HG02798 (cell line): Measurements from ENCODE around the gene ADGRL3.
"Not testable (repeated sequence)": the region's sequence is repeated elsewhere in the genome, so short reads cannot be mapped to it uniquely, and the experiment has no call there.

Experiments used
- ATAC-seq: cut with Tn5 transposase; IDR thresholded peaks from one replicate; pipeline ENCODE4 v1.9.1; 2021; ENCODE audit warnings: mild to moderate bottlenecking; ENCODE audit not compliant: unreplicated experiment, poor library complexity

Gene ADGRL3

DNA sequence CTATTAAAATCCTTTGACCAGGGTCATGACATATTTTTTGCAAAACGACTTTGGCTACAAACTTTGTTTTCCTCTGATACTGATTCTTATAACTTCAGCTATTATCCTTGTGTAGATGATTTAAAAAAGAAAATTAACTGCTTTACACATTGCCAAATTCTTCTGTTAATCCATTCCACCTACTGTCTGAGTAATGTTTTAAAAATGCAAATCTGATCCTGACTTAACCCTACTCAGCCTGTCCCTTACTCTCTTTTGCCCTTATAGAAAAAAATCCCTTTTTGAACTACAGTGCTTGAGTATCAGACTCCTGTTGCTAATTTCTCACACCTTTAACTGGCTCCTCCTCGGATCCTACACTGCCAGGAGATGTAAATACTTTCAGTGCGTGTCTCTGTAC lies 723.1 kb downstream of the ADGRL3 start:
- no peak for ATAC-seq

- ATAC-seq, result no peak
These were observed 724.0 kb downstream of the ADGRL3 start for GRCh38 chr4:61924131-61924530.

- no peak for ATAC-seq
These were observed 733.4 kb downstream of the ADGRL3 start for GRCh38 chr4:61933527-61933926.

GRCh38 chr4:61934198-61934597 lies 734.1 kb downstream of the ADGRL3 start:
- ATAC-seq, result no peak

DNA sequence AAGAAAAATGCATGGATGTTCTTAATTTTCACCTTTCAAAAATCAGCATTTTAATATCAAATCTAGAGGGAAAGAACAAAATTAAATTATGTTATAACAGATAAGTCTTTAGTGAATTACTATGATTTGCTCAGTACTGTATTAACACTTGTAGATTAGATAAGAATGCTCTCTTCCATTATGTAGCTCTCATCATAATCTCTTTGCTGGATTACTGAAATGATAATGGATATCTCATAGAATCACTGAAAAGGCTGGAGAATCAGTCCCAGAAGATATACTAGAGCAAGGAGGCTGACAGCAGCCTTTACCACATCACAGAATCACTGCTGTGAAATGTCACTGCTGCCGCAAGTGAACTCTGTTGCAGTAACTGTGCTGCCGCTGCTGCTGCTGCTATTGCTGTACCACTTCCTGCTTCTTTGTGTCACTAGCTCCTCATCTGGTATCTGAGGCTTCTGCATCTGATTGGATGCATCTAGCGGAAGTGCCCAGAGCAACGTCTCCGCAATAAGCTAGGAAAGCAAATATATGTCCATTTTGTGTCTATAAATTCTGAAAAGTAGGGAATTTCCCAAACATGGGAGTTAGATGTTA lies 738.2 kb downstream of the ADGRL3 start:
- no peak for ATAC-seq

GRCh38 chr4:61950625-61951024 lies 750.5 kb downstream of the ADGRL3 start:
- ATAC-seq, result no peak

DNA sequence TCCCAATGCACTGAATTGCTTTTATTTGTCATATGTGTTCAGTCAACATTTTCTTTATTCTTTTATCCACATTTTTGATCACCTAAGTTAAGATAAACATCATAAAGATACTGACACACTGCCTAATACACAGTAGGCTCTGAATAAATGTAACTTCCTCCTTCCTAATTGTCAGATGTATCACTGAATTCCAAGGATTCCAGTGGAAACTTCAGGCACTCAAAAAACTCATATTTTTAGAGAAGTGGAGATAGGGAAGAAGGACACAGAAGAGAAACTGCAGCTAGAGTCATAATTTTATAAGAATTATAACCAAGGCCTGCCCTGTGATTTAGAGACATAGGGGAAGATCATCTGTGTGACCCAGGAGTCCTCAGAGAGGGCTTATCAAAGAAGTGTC lies 753.3 kb downstream of the ADGRL3 start:
- ATAC-seq, result no peak

- no peak for ATAC-seq
These were observed 758.5 kb downstream of the ADGRL3 start for GRCh38 chr4:61958591-61958990.

GRCh38 chr4:61959087-61959486 lies 759.0 kb downstream of the ADGRL3 start:
- ATAC-seq, result no peak

- no peak for ATAC-seq
These were observed 784.3 kb downstream of the ADGRL3 start for GRCh38 chr4:61984260-61984909.

GRCh38 chr4:61985426-61985825 lies 785.3 kb downstream of the ADGRL3 start:
- ATAC-seq, result no peak

DNA sequence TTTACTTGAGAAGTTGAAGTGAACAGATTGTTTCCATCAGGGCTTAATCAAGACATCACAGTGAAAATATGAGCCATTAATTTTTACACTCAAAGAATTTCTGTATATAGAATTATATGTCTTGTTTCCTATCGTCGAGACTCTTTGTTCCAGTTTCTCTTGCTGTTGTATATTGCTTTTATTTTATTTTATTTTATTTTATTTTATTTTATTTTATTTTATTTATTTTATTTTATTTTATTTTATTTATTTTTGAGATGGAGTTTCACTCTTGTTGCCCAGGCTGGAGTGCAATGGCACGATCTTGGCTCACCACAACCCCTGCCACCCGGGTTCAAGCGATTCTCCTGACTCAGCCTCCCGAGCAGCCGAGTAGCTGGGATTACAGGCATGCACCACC lies 786.8 kb downstream of the ADGRL3 start:
- not testable (repeated sequence) for ATAC-seq

DNA sequence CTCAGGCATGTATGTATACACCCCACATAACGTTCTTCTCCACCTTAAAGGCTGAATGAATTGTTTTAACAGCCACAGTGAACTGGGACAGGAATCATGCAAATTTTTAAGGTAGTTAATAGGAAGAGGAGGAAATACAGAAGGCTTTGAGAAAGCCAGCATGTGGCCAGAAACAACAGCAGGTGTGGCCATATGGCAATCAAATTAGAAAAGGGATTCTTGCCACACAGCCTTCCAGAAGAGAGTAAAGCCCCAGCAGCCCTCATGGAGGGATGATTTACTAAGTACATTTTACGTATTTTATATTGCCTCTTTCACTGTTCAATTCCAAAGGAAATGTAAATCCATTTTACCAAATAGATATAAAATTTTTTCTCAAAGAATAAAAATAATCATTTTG lies 792.2 kb downstream of the ADGRL3 start:
- ATAC-seq, result no peak

GRCh38 chr4:61994036-61994435 lies 793.9 kb downstream of the ADGRL3 start:
- no peak for ATAC-seq

DNA sequence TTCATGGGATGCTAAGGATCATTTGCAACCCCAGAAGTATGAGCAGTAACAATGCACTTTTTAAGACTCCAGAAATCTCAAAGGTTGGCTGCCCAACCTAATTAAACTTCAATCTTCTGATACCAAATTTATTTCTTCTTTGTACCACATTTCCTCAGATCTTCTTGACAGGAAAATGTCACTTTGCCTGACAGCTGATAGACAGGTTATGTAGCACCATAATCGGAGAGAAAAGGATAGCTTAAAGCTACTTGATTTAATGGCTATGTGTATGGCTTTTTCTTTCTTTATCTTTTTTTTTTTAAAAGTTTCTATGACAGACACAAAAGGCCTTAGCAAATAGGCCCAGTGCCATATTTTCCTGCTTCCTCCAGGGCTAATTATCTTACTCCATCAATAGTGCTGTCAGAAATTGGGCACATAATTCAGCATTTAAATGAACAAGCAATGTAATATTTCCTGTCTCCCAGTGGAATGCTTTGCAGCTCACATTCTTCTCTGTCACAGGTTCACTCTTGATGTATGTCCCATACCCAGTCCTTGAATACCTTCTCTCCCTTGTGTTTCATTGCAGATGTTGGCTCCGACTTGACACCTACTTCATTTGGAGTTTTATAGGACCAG lies 795.7 kb downstream of the ADGRL3 start:
- no peak for ATAC-seq

DNA sequence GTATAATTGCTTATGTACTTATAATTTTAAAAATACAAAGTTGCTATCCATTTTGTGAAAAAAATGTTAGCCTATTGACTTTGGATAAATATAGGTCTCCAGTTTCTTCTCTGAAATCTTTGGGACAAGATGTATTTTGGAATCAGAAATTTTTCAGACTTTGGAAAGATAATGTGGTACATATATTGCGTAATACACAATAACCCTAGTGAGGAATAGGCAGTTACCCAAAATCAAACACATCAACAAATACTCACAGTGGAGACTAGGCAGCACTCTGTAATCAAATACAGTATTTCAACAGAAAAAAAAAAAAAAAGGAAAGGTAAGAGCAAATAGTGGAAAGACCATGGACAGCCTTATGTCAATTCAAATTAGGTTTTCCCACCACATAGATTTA lies 796.8 kb downstream of the ADGRL3 start:
- ATAC-seq, result no peak

DNA sequence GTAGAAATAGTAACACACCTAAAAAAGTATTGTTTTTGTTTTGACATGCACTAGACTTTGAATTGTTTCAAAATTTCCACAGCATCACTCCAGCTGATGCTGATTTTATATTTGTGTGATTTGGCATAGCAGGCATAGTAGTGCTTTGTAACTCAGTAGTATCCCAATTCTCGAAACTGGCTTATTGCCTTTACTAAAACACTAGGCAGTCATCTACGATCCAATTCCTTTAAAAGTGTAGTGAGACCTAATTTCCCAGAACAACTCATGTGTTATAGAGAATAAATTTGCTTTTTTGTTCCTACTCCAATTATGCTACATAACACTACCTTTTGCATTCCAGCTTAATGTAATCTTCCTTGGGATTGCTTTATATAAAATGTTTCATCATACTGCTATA lies 797.7 kb downstream of the ADGRL3 start:
- ATAC-seq, result no peak

- ATAC-seq, result no peak
These were observed 803.6 kb downstream of the ADGRL3 start for GRCh38 chr4:62003695-62004094.

DNA sequence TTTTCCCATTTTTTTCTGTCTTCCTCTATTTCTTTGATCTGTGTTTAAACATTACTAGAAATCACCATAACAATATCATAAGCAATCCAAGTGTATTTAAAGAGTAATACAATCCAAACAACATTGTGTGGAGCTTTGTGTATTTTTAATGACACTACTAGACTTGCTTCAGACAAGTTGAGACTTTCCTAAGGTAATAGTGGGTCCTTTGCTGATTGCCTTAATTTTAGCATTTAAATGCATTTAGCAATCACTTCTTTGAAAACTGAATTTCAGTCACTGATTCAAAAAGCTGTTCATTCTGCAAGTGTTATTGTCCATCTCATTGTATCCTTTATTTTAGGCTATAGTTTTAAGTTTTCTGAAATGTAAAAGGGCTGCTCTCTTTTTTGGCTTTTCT lies 804.8 kb downstream of the ADGRL3 start:
- ATAC-seq, result no peak

DNA sequence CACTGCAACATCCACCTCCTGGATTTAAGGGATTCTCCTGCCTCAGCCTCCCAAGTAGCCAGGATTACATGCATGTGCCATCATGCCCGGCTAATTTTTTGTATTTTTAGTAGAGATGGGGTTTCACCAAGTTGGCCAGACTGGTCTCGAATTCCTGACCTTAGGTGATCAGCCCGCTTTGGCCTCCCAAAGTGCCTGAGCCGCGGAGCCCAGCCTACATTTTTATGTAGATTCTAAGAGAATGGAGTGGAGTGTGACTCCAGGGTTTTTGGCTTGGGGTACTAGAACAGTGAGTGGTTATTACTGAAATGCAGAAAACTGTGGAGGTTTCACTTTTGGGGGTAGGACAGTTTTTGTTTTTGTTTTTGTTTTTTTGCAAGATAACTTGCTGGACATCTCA lies 806.0 kb downstream of the ADGRL3 start:
- ATAC-seq, result no peak

DNA sequence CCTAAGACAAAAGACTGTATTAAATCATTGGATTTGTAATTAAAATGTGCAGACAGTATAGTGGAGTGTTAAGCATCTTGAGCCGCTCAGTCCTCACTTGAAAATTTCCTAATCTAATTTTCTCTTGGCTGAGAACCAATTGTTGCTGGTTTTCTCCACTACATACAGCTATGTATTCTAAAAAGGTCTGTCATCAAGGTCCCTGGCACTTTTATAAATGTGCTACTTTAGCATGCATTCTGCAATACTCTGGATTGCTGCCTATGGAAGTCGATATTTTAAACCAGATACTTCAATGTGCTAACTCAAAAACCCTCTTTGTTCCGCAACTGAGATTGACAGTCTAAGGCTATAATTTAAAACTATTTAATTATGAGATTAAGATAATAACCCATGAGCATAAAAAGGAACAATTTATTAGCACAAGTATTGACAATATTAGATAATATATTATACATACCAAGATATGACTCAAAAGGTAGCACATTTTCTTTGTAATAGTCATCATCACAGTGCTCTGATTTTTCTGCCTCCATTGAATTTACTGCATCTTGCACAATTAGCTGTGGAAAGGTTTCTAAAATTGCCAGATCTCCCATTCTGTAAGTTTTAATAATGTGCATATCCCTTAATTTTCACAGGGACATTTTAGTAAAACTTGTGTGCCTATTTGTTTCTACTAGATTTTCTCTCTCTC lies 815.1 kb downstream of the ADGRL3 start:
- no peak for ATAC-seq
